Activated T-helper 2 cell treated with anti-CD3 and anti-CD28 coated beads, Interferon-gamma antibody, Interleukin-2, Interleukin-4, amounts not matched to agents 10 μg/mL and 5 μg/mL and 100 μg/mL, durations not matched to agents 14 hours and 24 hours and 36 hours (primary cell): ENCODE data around the gene KLHL15. TPM values are rescaled to one million over a fixed set of nuclear protein-coding genes. Genes with fewer than 3 reads are reported as not detected.

Experiments used
- DNase-seq: peaks from one replicate; pipeline ENCODE4 v3.0.0; 2021; ENCODE audit warnings: low spot score
- H3K27ac Mint-ChIP-seq: one replicate; pipeline ENCODE4 v1.8.0; 2021; ENCODE audit warnings: mixed read lengths
- H3K27me3 Mint-ChIP-seq: one replicate; pipeline ENCODE4 v1.8.0; 2021; ENCODE audit warnings: low read depth, mixed read lengths
- H3K36me3 Mint-ChIP-seq: one replicate; pipeline ENCODE4 v1.8.0; 2021; ENCODE audit warnings: low read depth, mixed read lengths
- H3K4me1 Mint-ChIP-seq: one replicate; pipeline ENCODE4 v1.8.0; 2021; ENCODE audit warnings: low read depth, mixed read lengths
- H3K4me3 Mint-ChIP-seq: one replicate; pipeline ENCODE4 v1.8.0; 2021; ENCODE audit warnings: low read depth, mild to moderate bottlenecking, moderate library complexity, mixed read lengths
- H3K9me3 Mint-ChIP-seq: one replicate; pipeline ENCODE4 v1.8.0; 2021; ENCODE audit warnings: mixed read lengths
- intact Hi-C: fragments of 100-400 bp; cut with micrococcal nuclease; formaldehyde crosslinking; loops from one replicate; pipeline ENCODE4 v1.15.1; 2023
- total RNA-seq: library from RNA; stranded (reverse); gene quantifications from 2 replicates; pipeline ENCODE4 v1.2.3, GENCODE V29; 2022

The KLHL15 gene
- total RNA-seq, 1 donor from 2014 or later = 10.3 TPM

DNA sequence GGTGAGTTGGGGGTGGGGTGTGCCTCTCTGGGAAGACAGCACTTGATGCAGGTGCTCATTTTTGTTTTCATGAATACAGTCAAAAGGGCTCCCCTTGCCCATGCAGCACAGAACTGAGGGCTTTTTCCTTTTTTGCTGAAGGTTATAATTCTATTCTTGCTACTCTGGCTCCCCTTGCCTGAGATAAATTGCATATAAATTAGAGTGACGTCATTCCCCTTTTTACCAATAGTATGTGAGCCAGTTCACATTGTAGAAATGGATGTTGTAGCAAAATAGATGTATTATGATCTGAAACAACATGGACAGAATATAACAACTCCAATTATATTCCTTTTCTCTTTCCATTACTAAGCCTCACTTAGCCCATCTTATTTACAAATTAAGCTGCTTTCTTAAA, 90.8 kb downstream of the KLHL15 start:
- no peak for DNase-seq
- Mint-ChIP-seq H3K27ac (no peak overlapping the region), H3K9me3 (no peaks in the 10 kb centered on the region), H3K4me1 (peaks cover 13% of the 10 kb centered on the region), H3K27me3 (no peaks in the 10 kb centered on the region), H3K36me3 (peaks cover 5% of the 10 kb centered on the region), H3K4me3 (no peak overlapping the region)
- intact Hi-C loops = no loop called here

DNA sequence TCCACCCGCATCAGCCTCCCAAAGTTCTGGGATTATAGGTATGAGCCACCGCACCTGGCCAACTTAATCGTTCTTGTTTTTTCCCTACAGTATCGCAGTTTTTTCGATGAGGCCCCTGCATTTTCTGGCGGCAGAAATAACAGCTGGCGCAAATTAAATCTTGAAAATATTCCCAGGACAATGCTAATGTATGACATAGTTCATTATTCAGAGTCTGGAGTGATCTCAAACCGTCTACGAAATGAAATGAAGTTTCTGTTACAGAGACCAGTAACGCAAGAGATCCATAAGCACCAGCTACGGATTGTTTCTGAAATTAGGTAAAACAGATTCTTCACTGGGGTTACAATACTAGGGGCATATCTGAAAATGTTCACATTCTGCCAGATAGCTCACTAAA, 91.9 kb downstream of the KLHL15 start:
- H3K27me3 Mint-ChIP-seq = no peaks in the 10 kb centered on the region
- intact Hi-C loops = no loop called here
- no peaks in the 10 kb centered on the region for H3K9me3 Mint-ChIP-seq
- no peak overlapping the region for H3K27ac Mint-ChIP-seq
- peaks cover 16% of the 10 kb centered on the region for H3K4me1 Mint-ChIP-seq
- H3K36me3 Mint-ChIP-seq = no peaks in the 10 kb centered on the region
- H3K4me3 Mint-ChIP-seq = no peak overlapping the region
- DNase-seq = no peak

Other genes with a start within 250 kb of the KLHL15 start
- 76.7 and 78.8 TPM in 2 replicates for gene SAT1, start 244.0 kb downstream of the KLHL15 start, total RNA-seq
- gene APOO, start 119.2 kb downstream of the KLHL15 start, total RNA-seq = 21.9 and 22.4 TPM in 2 replicates
- gene CXorf58, start 119.2 kb downstream of the KLHL15 start, total RNA-seq = 0.21 TPM in 1 of 2 replicates, not detected in the other
- 188 and 189 TPM in 2 replicates for gene EIF2S3, start 27.8 kb upstream of the KLHL15 start, total RNA-seq
- gene ZFX, start 122.5 kb upstream of the KLHL15 start, total RNA-seq = 34.1 and 37.0 TPM in 2 replicates